Activated naive CD8-positive, alpha-beta T cell treated with anti-CD3 and anti-CD28 coated beads for 36 hours (primary cell): Measurements from ENCODE around the gene TSHZ1. TPM values are rescaled to one million over a fixed set of nuclear protein-coding genes. Genes with fewer than 3 reads are reported as not detected.

Source experiments
- DNase-seq: peaks from one replicate; pipeline ENCODE4 v3.0.0; 2021
- H3K27ac Mint-ChIP-seq: one replicate; pipeline ENCODE4 v1.8.0; 2022; ENCODE audit warnings: mild to moderate bottlenecking, moderate library complexity, mixed read lengths
- H3K27me3 Mint-ChIP-seq: one replicate; pipeline ENCODE4 v1.8.0; 2022; ENCODE audit warnings: mild to moderate bottlenecking, mixed read lengths
- H3K36me3 Mint-ChIP-seq: one replicate; pipeline ENCODE4 v1.8.0; 2021; ENCODE audit warnings: mild to moderate bottlenecking, mixed read lengths
- H3K4me1 Mint-ChIP-seq: one replicate; pipeline ENCODE4 v1.8.0; 2021; ENCODE audit warnings: mixed read lengths
- H3K4me3 Mint-ChIP-seq: one replicate; pipeline ENCODE4 v1.8.0; 2022; ENCODE audit warnings: mild to moderate bottlenecking, moderate library complexity, mixed read lengths
- H3K9me3 Mint-ChIP-seq: one replicate; pipeline ENCODE4 v1.8.0; 2022; ENCODE audit warnings: mixed read lengths
- total RNA-seq, 2 experiments: library from RNA; stranded (reverse); gene quantifications; one replicate each; pipeline ENCODE4 v1.2.3, GENCODE V29; 2021

TSHZ1 gene
- total RNA-seq, 2 experiments from 2014 or later: 11.2 to 11.4 TPM

- H3K36me3 Mint-ChIP-seq: no peaks in the 10 kb centered on the region
- H3K4me1 Mint-ChIP-seq: peaks cover 44% of the 10 kb centered on the region
- H3K27me3 Mint-ChIP-seq: no peaks in the 10 kb centered on the region
- no peak for DNase-seq
- no peak overlapping the region for H3K27ac Mint-ChIP-seq
- H3K4me3 Mint-ChIP-seq: no peak overlapping the region
- no peaks in the 10 kb centered on the region for H3K9me3 Mint-ChIP-seq
These were observed 63.2 kb downstream of the TSHZ1 start for GRCh38 chr18:75273817-75274216.

DNA sequence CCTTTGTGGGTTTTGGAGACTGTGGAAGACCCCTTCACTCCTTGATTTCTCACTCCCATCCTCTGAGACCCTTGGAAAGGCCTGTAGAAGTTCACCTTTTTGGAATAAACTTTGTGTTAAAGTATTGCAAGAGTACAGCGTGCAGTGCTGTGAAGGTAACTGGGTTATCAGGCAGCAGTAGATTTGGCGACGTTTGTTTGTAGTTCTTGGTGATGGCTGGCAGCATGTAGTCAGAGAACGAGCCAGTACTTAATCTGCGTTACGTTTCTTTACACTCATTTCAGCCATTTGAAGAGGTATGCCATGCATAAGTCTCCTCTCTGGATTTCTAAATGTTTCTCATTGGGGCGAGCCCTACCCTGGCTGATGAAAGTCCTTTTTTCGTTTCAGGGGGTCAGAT lies 64.6 kb downstream of the TSHZ1 start:
- Mint-ChIP-seq H3K4me3 (no peak overlapping the region), H3K27me3 (no peaks in the 10 kb centered on the region), H3K4me1 (peaks cover 40% of the 10 kb centered on the region), H3K27ac (no peak overlapping the region), H3K36me3 (no peaks in the 10 kb centered on the region), H3K9me3 (no peaks in the 10 kb centered on the region)
- DNase-seq: no peak

- Mint-ChIP-seq H3K36me3 (peaks cover 2% of the 10 kb centered on the region), H3K27ac (peak overlapping the region; percentile 16), H3K27me3 (no peaks in the 10 kb centered on the region), H3K4me3 (no peak overlapping the region), H3K9me3 (no peaks in the 10 kb centered on the region), H3K4me1 (peaks cover 33% of the 10 kb centered on the region)
- DNase-seq: no peak
These were observed 66.4 kb downstream of the TSHZ1 start for GRCh38 chr18:75276818-75277609.

DNA sequence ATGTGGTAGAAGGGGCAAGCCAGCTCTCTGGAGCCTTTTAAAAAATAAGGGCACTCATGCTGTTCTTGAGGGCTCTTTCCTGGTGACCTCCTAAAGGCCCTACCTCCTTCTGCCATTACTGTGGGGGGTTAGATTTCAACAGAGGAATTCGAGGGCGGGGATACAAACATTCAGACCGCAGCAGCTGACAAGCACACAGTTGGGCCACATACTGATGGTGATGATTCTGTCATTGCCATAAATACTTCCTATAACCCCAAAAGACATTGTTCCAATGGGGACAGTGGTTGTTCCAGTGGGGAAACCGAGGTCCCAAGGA lies 67.0 kb downstream of the TSHZ1 start:
- H3K27ac Mint-ChIP-seq: no peak overlapping the region
- H3K27me3 Mint-ChIP-seq: no peaks in the 10 kb centered on the region
- H3K4me1 Mint-ChIP-seq: peaks cover 32% of the 10 kb centered on the region
- H3K36me3 Mint-ChIP-seq: peaks cover 2% of the 10 kb centered on the region
- no peak overlapping the region for H3K4me3 Mint-ChIP-seq
- DNase-seq: no peak
- no peaks in the 10 kb centered on the region for H3K9me3 Mint-ChIP-seq

DNA sequence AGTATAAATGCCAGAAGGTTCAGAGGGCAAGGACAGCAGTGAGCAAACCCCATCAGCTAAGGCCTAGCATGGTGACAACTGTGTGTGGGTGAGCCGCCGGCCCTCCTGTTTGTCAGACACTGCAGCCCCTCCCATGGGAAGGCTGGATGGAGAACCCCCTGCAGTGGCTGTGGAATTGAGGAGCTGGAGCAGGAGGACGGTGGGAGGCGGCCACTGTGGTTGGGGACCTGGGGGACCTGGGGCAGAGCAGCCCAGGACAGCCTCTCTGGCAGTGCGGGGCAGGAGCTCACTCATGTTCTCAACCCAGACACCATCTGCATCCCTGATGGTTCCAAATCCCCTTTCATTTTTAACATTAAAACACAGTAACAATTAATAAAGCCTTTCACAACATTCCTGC lies 68.8 kb downstream of the TSHZ1 start:
- H3K4me1 Mint-ChIP-seq: peaks cover 27% of the 10 kb centered on the region
- H3K27ac Mint-ChIP-seq: no peak overlapping the region
- no peaks in the 10 kb centered on the region for H3K27me3 Mint-ChIP-seq
- H3K9me3 Mint-ChIP-seq: no peaks in the 10 kb centered on the region
- no peak for DNase-seq
- H3K36me3 Mint-ChIP-seq: peaks cover 8% of the 10 kb centered on the region
- no peak overlapping the region for H3K4me3 Mint-ChIP-seq

DNA sequence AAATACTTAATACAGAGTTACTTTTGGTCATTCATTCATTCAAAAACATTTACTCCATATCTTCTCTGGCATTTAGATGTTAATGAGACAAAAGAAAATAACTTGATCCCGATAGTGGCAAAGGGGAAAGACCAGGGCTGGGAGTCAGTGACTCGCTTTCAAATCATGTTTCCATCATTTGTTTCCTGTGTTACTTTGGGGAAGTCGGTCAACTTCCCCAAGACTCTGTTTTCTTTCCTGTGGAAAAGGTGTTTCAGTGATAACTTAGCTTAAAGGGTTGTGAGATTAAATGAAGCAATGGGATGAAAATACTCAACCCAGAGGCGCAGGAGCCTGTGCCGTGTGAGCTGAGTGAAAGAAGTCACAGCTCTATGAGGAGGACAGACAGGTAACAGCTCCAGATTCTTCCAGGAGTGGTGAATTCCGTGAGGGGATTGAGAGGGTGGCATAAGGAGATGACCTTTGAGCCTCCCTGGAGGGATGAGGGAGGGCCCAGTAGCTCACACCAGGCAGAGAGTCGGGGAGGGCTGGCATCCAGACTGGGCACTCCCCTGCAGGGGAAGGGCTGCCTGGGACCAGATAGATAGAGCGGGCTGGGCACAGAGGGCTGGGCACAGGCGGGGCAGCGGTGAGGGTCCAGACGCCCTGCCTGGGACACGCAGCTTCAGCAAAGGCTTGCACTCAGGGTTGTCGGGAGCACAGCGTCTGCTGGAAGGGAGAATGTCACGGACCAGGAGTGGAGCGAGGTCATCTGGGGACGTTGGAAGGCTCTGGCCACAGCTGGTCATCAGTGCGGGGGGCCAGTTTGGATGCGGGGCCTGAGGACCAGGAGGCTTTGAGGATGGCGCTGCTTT lies 70.1 kb downstream of the TSHZ1 start:
- no peak overlapping the region for H3K27ac Mint-ChIP-seq
- H3K27me3 Mint-ChIP-seq: no peaks in the 10 kb centered on the region
- peaks cover 24% of the 10 kb centered on the region for H3K4me1 Mint-ChIP-seq
- no peaks in the 10 kb centered on the region for H3K9me3 Mint-ChIP-seq
- H3K4me3 Mint-ChIP-seq: no peak overlapping the region
- DNase-seq: no peak
- H3K36me3 Mint-ChIP-seq: peaks cover 20% of the 10 kb centered on the region

DNA sequence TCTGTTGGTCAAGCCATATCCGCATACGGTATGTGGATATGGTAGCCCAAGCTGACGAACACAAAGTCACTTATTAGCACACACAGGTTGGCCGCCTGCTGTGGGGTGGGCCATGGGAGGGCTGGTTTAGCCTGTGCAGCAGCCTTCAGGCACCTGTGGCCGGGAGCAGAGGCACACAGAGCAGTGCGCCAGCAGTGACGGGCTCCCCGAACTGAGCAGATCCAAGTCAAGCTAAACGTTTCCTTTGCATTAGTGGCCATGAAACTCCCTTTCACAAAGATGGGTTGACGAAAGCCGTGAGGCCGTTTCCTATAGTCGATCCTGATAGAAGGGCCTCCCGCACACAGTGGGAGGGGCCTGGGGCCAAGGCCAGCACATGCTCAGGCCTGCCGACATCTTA lies 72.1 kb downstream of the TSHZ1 start:
- Mint-ChIP-seq H3K36me3 (peaks cover 32% of the 10 kb centered on the region), H3K27me3 (no peaks in the 10 kb centered on the region), H3K4me1 (peaks cover 10% of the 10 kb centered on the region), H3K27ac (no peak overlapping the region), H3K4me3 (no peak overlapping the region), H3K9me3 (no peaks in the 10 kb centered on the region)
- no peak for DNase-seq

DNA sequence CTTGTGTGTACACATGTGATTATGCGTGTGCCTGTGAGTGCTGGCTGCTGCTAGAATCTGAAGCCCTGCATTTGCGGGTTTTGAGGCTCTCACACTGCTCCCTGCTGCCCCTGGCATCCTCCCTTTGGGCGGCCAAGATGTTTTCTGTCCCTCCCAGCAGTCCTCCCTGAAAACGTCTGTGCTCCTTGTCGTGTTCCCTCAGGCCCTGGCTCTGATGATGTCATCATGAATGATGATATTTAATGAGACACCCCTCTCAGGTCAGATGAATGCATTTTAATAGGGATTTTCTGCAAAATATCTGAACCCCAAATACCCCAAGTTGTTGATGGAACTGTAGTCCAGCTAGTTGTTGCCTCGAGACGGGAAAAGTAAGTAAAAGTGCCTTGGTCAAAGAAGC lies 73.1 kb downstream of the TSHZ1 start:
- no peaks in the 10 kb centered on the region for H3K9me3 Mint-ChIP-seq
- DNase-seq: no peak
- H3K4me3 Mint-ChIP-seq: no peak overlapping the region
- no peak overlapping the region for H3K27ac Mint-ChIP-seq
- peaks cover 8% of the 10 kb centered on the region for H3K4me1 Mint-ChIP-seq
- H3K36me3 Mint-ChIP-seq: peaks cover 32% of the 10 kb centered on the region
- H3K27me3 Mint-ChIP-seq: no peaks in the 10 kb centered on the region

DNA sequence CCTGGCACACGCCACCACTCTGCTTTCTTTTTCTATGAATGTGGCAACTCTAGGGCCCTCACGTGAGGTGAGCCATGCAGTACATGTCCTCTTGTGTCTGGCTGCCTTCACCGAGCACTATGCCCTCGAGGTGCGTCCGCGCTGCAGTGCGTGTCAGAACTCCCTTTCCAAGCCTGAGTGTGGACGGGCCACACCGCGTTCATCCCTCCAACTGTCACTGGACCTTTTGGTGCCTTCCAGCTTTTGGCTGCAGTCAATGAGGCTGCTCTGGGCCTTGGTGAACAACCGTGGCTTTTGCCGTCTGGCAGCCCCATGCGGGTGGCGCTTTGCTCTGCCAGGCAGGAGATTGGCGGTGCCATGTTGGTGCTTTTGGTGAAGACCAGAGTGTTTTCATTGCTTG lies 74.0 kb downstream of the TSHZ1 start:
- no peak overlapping the region for H3K4me3 Mint-ChIP-seq
- H3K27me3 Mint-ChIP-seq: no peaks in the 10 kb centered on the region
- peaks cover 8% of the 10 kb centered on the region for H3K4me1 Mint-ChIP-seq
- peaks cover 32% of the 10 kb centered on the region for H3K36me3 Mint-ChIP-seq
- H3K9me3 Mint-ChIP-seq: no peaks in the 10 kb centered on the region
- no peak overlapping the region for H3K27ac Mint-ChIP-seq
- no peak for DNase-seq

DNA sequence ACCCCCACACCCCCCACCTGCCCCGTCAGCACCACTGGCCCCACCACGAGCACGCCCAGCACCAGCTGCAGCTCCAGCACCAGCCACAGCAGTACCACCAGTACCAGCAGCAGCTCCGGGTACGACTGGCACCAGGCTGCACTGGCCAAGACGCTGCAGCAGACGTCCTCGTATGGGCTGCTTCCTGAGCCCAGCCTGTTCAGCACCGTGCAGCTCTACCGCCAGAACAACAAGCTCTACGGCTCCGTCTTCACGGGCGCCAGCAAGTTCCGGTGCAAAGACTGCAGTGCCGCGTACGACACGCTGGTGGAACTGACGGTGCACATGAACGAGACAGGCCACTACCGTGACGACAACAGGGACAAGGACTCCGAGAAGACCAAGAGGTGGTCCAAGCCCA lies 75.3 kb downstream of the TSHZ1 start:
- no peaks in the 10 kb centered on the region for H3K4me1 Mint-ChIP-seq
- DNase-seq: no peak
- no peaks in the 10 kb centered on the region for H3K27me3 Mint-ChIP-seq
- H3K36me3 Mint-ChIP-seq: peaks cover 32% of the 10 kb centered on the region
- H3K4me3 Mint-ChIP-seq: no peak overlapping the region
- H3K27ac Mint-ChIP-seq: no peak overlapping the region
- H3K9me3 Mint-ChIP-seq: no peaks in the 10 kb centered on the region

DNA sequence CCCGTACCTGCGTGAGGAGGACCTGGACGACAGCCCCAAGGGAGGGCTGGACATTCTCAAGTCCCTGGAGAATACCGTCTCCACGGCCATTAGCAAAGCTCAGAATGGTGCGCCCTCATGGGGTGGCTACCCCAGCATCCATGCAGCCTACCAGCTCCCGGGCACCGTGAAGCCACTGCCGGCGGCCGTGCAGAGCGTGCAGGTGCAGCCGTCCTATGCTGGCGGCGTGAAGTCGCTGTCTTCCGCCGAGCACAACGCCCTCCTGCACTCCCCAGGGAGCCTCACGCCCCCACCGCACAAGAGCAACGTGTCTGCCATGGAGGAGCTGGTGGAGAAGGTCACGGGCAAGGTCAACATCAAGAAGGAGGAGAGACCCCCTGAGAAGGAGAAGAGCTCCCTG lies 76.4 kb downstream of the TSHZ1 start:
- no peak overlapping the region for H3K4me3 Mint-ChIP-seq
- no peaks in the 10 kb centered on the region for H3K27me3 Mint-ChIP-seq
- H3K36me3 Mint-ChIP-seq: peaks cover 30% of the 10 kb centered on the region
- DNase-seq: no peak
- H3K4me1 Mint-ChIP-seq: no peaks in the 10 kb centered on the region
- no peaks in the 10 kb centered on the region for H3K9me3 Mint-ChIP-seq
- H3K27ac Mint-ChIP-seq: no peak overlapping the region

DNA sequence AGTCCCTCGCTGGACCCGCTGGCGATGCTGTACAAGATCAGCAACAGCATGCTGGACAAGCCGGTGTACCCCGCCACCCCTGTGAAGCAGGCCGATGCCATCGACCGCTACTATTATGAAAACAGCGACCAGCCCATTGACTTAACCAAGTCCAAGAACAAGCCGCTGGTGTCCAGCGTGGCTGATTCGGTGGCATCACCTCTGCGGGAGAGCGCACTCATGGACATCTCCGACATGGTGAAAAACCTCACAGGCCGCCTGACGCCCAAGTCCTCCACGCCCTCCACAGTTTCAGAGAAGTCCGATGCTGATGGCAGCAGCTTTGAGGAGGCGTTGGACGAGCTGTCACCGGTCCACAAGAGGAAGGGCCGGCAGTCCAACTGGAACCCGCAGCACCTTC lies 77.1 kb downstream of the TSHZ1 start:
- H3K27ac Mint-ChIP-seq: no peak overlapping the region
- no peak overlapping the region for H3K4me3 Mint-ChIP-seq
- no peaks in the 10 kb centered on the region for H3K4me1 Mint-ChIP-seq
- H3K27me3 Mint-ChIP-seq: no peaks in the 10 kb centered on the region
- H3K36me3 Mint-ChIP-seq: peaks cover 30% of the 10 kb centered on the region
- no peak for DNase-seq
- no peaks in the 10 kb centered on the region for H3K9me3 Mint-ChIP-seq

- Mint-ChIP-seq H3K9me3 (no peaks in the 10 kb centered on the region), H3K4me1 (no peaks in the 10 kb centered on the region), H3K4me3 (no peak overlapping the region), H3K27me3 (no peaks in the 10 kb centered on the region), H3K36me3 (peaks cover 20% of the 10 kb centered on the region), H3K27ac (no peak overlapping the region)
- no peak for DNase-seq
These were observed 79.2 kb downstream of the TSHZ1 start for GRCh38 chr18:75289761-75290160.

GRCh38 chr18:75290737-75291358 lies 80.3 kb downstream of the TSHZ1 start:
- peaks cover 11% of the 10 kb centered on the region for H3K36me3 Mint-ChIP-seq
- no peaks in the 10 kb centered on the region for H3K4me1 Mint-ChIP-seq
- no peak for DNase-seq

DNA sequence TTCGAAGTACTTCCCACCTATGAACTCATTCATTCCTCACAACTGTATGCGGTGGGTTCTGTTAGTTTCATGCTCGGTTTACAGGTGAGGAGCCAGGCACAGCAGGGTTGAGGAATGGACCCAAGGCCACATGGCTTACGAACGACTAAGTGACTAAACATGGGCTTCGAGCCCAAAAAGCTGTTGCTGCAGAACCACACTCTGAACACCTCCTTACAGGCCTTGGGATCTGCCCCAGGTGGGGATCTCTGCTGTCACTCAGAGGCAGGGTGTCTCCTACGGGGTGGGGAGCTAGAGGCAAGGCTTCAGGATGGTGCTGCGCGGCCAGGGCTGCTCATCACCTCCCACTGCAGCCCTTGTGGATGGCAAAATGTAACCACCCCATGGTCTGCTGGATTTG lies 80.9 kb downstream of the TSHZ1 start:
- no peaks in the 10 kb centered on the region for H3K27me3 Mint-ChIP-seq
- no peak overlapping the region for H3K27ac Mint-ChIP-seq
- H3K9me3 Mint-ChIP-seq: no peaks in the 10 kb centered on the region
- H3K36me3 Mint-ChIP-seq: peaks cover 8% of the 10 kb centered on the region
- no peak for DNase-seq
- no peaks in the 10 kb centered on the region for H3K4me1 Mint-ChIP-seq
- no peak overlapping the region for H3K4me3 Mint-ChIP-seq

More at GRCh38 chr18:75290737-75291358, 80.3 kb downstream of the TSHZ1 start:
- Mint-ChIP-seq H3K27me3 (no peaks in the 10 kb centered on the region), H3K4me3 (no peak overlapping the region), H3K9me3 (no peaks in the 10 kb centered on the region), H3K27ac (no peak overlapping the region)
